Esophagus muscularis mucosa (tissue), 4 donors: Measurements from ENCODE around the gene G0S2. TPM values are rescaled to one million over a fixed set of nuclear protein-coding genes. Genes with fewer than 3 reads are reported as not detected.

ENCODE experiments used
- DNase-seq: peaks from one replicate; pipeline ENCODE4 v3.0.0-alpha.2; 2017; ENCODE audit errors: extremely low spot score
- H3K27ac ChIP-seq, 4 donors: fragments of 200-600 bp; sonication (generic); replicated peaks in 1 of 4; 1 replicate in 3 of 4; 2 replicates in 1 of 4; pipeline ENCODE4 v1.5.1; 2016 to 2019; ENCODE audit warnings: mild to moderate bottlenecking in 1 of 4
- H3K27me3 ChIP-seq, 4 donors: fragments of 200-600 bp; sonication (generic); one replicate each; pipeline versions ENCODE4 v1.5.1 to v1.6.0; 2016 to 2019
- H3K36me3 ChIP-seq, 4 donors: fragments of 200-600 bp; sonication (generic); one replicate each; pipeline ENCODE4 v1.5.1; 2016 to 2019
- H3K4me1 ChIP-seq, 4 donors: fragments of 200-600 bp; sonication (generic); one replicate each; pipeline ENCODE4 v1.5.1; 2016 to 2019
- H3K4me3 ChIP-seq, 4 donors: fragments of 200-600 bp; sonication (generic); 1 replicate in 2 of 4; 2 replicates in 2 of 4; pipeline ENCODE4 v1.5.1; 2016 to 2019; ENCODE audit warnings: mild to moderate bottlenecking in 4 of 4, moderate library complexity in 1 of 4
- H3K9me3 ChIP-seq, 4 donors: fragments of 200-600 bp; sonication (generic); 1 replicate in 3 of 4; 2 replicates in 1 of 4; pipeline ENCODE4 v1.5.1; 2016 to 2019
- CTCF ChIP-seq, 3 experiments: fragments of 200-600 bp in 2 of 3; fragments of 450-650 bp in 1 of 3; sonication (generic) in 2 of 3; IDR thresholded peaks; one replicate each; pipeline ENCODE4 v1.5.1; 2017 to 2019; ENCODE audit warnings: antibody characterized with exemption in 3 of 3, mild to moderate bottlenecking in 2 of 3, moderate library complexity in 1 of 3
- EP300 ChIP-seq: sonication (generic); formaldehyde crosslinking; IDR thresholded peaks from one replicate; pipeline ENCODE4 v1.6.1; 2017; ENCODE audit warnings: antibody characterized with exemption
- POLR2A ChIP-seq: fragments of 450-650 bp; IDR thresholded peaks from one replicate; pipeline ENCODE4 v1.6.1; 2017; ENCODE audit warnings: antibody characterized with exemption, moderate library complexity, mild to moderate bottlenecking, low read depth
- POLR2AphosphoS5 ChIP-seq, 2 donors: sonication (generic); formaldehyde crosslinking; IDR thresholded peaks; one replicate each; pipeline ENCODE4 v1.6.1; 2017; ENCODE audit warnings: antibody characterized with exemption in 2 of 2
- WGBS: methylation state at CpG from one replicate; pipeline ENCODE4 v1.1.5; 2018; 5-methylcytosine and 5-hydroxymethylcytosine counted together
- intact Hi-C: fragments of 100-400 bp; cut with DNase I; formaldehyde crosslinking; loops from one replicate; pipeline ENCODE4 v1.15.1; 2023
- total RNA-seq, 4 donors: library from RNA; depleted of rRNA; stranded (reverse); fragments of >200 nt; gene quantifications; one replicate each; pipeline versions ENCODE4 v1.1.0 to v1.2.1, GENCODE V29; 2016

The G0S2 gene
- total RNA-seq, 4 donors from 2014 or later = 4.9 to 28.5 (median 17.4) TPM

GRCh38 chr1:209633335-209633997 is 41.7 kb upstream of the G0S2 start:
- no peak overlapping the region for H3K27ac ChIP-seq
- 91% methylated on average over 6 of the region's 6 CpGs for WGBS

GRCh38 chr1:209634005-209634737 is 41.0 kb upstream of the G0S2 start:
- whole genome bisulfite sequencing = 86% methylated on average over 9 of the region's 20 CpGs
- intact Hi-C loops = loop anchor here (5.0 kb wide), 1 partner anchor 53 kb away; no protein-coding TSS in a partner anchor
- H3K4me3 ChIP-seq = no peak overlapping the region
- H3K4me1 ChIP-seq = peaks cover 10 to 14% (median 13%) of the 10 kb centered on the region in 4 donors
- no peaks in the 10 kb centered on the region for H3K27me3 ChIP-seq
- H3K9me3 ChIP-seq = no peaks in the 10 kb centered on the region
- H3K36me3 ChIP-seq = no peaks in the 10 kb centered on the region
- H3K27ac ChIP-seq = no peak overlapping the region
- no peak for TF ChIP-seq EP300
- TF ChIP-seq POLR2A = no peak
- no peak for TF ChIP-seq POLR2AphosphoS5 (IDR thresholded peaks at IDR 0.05)
- no peak for TF ChIP-seq CTCF (IDR thresholded peaks at IDR 0.05)
- no peak for DNase-seq

More at GRCh38 chr1:209633335-209633997, 41.7 kb upstream of the G0S2 start:
- H3K36me3 ChIP-seq = no peaks in the 10 kb centered on the region
- intact Hi-C loops = loop anchor here (5.0 kb wide), 1 partner anchor 54 kb away; no protein-coding TSS in a partner anchor
- no peaks in the 10 kb centered on the region for H3K27me3 ChIP-seq
- peaks cover 10 to 14% (median 13%) of the 10 kb centered on the region in 4 donors for H3K4me1 ChIP-seq
- H3K4me3 ChIP-seq = no peak overlapping the region
- no peak for DNase-seq
- TF ChIP-seq CTCF (IDR thresholded peaks at IDR 0.05) (no peak), EP300 (no peak), POLR2A (no peak), POLR2AphosphoS5 (IDR thresholded peaks at IDR 0.05) (no peak)
- no peaks in the 10 kb centered on the region for H3K9me3 ChIP-seq

GRCh38 chr1:209635850-209636249 is 39.4 kb upstream of the G0S2 start:
- H3K27ac ChIP-seq = no peak overlapping the region
- DNase-seq = no peak
- no peak for TF ChIP-seq CTCF (IDR thresholded peaks at IDR 0.05)
- no peak for TF ChIP-seq POLR2A
- intact Hi-C loops = no loop called here
- H3K4me3 ChIP-seq = no peak overlapping the region
- H3K9me3 ChIP-seq = no peaks in the 10 kb centered on the region
- 89% methylated on average over 5 of the region's 5 CpGs for WGBS
- H3K27me3 ChIP-seq = no peaks in the 10 kb centered on the region
- H3K4me1 ChIP-seq = peaks cover 5 to 8% (median 5%) of the 10 kb centered on the region in 4 donors
- H3K36me3 ChIP-seq = no peaks in the 10 kb centered on the region

GRCh38 chr1:209641832-209642172 is 33.4 kb upstream of the G0S2 start:
- H3K36me3 ChIP-seq = no peaks in the 10 kb centered on the region
- no peaks in the 10 kb centered on the region for H3K9me3 ChIP-seq
- TF ChIP-seq POLR2A (no peak), CTCF (IDR thresholded peaks at IDR 0.05) (peak in 1 of 3 experiments; percentile 12), EP300 (no peak), POLR2AphosphoS5 (IDR thresholded peaks at IDR 0.05) (peak; percentile 62 to 86)
- no peak overlapping the region for H3K4me3 ChIP-seq
- H3K27ac ChIP-seq = peak overlapping the region; percentile 75 to 80 (median 79)
- peaks cover 41 to 58% (median 45%) of the 10 kb centered on the region in 4 donors for H3K4me1 ChIP-seq
- no peak for DNase-seq
- intact Hi-C loops = no loop called here
- whole genome bisulfite sequencing = 11% methylated on average over 5 of the region's 5 CpGs
- H3K27me3 ChIP-seq = no peaks in the 10 kb centered on the region
